ENCODE data around the gene SMYD5.
"Not testable (repeated sequence)": the region's sequence is repeated elsewhere in the genome, so short reads cannot be mapped to it uniquely, and the experiment has no call there.

SMYD5 gene

GRCh38 chr2:73258186-73258912, 44.3 kb downstream of the SMYD5 start:
- H3K4me3 Mint-ChIP-seq = no peak overlapping the region
- no peaks in the 10 kb centered on the region for H3K27me3 Mint-ChIP-seq
- no peak overlapping the region for H3K27ac Mint-ChIP-seq
- H3K9me3 Mint-ChIP-seq = no peaks in the 10 kb centered on the region
- peaks cover 31% of the 10 kb centered on the region for H3K36me3 Mint-ChIP-seq (ENCODE audit: low read depth)
- H3K4me1 Mint-ChIP-seq (ENCODE audit: low read depth) = no peaks in the 10 kb centered on the region

GRCh38 chr2:73258913-73259215, 44.8 kb downstream of the SMYD5 start:
- Mint-ChIP-seq H3K4me1 (ENCODE audit: low read depth) (no peaks in the 10 kb centered on the region), H3K4me3 (no peak overlapping the region), H3K36me3 (ENCODE audit: low read depth) (peaks cover 29% of the 10 kb centered on the region), H3K9me3 (no peaks in the 10 kb centered on the region), H3K27me3 (no peaks in the 10 kb centered on the region), H3K27ac (no peak overlapping the region)

- Mint-ChIP-seq H3K9me3 (no peaks in the 10 kb centered on the region), H3K4me1 (ENCODE audit: low read depth) (no peaks in the 10 kb centered on the region), H3K36me3 (ENCODE audit: low read depth) (peaks cover 29% of the 10 kb centered on the region), H3K27ac (no peak overlapping the region), H3K27me3 (no peaks in the 10 kb centered on the region), H3K4me3 (no peak overlapping the region)
These were observed 45.2 kb downstream of the SMYD5 start for GRCh38 chr2:73259276-73259675.

GRCh38 chr2:73259704-73260337, 45.8 kb downstream of the SMYD5 start:
- Mint-ChIP-seq H3K36me3 (ENCODE audit: low read depth) (peaks cover 28% of the 10 kb centered on the region), H3K27ac (no peak overlapping the region), H3K9me3 (no peaks in the 10 kb centered on the region), H3K4me1 (ENCODE audit: low read depth) (no peaks in the 10 kb centered on the region), H3K4me3 (no peak overlapping the region), H3K27me3 (no peaks in the 10 kb centered on the region)

- Mint-ChIP-seq H3K27me3 (no peaks in the 10 kb centered on the region), H3K4me1 (ENCODE audit: low read depth) (no peaks in the 10 kb centered on the region), H3K27ac (no peak overlapping the region), H3K4me3 (no peak overlapping the region), H3K9me3 (no peaks in the 10 kb centered on the region), H3K36me3 (ENCODE audit: low read depth) (peaks cover 28% of the 10 kb centered on the region)
These were observed 46.4 kb downstream of the SMYD5 start for GRCh38 chr2:73260338-73260984.

GRCh38 chr2:73262108-73262651, 48.1 kb downstream of the SMYD5 start:
- H3K27me3 Mint-ChIP-seq = no peaks in the 10 kb centered on the region
- no peaks in the 10 kb centered on the region for H3K4me1 Mint-ChIP-seq (ENCODE audit: low read depth)
- no peaks in the 10 kb centered on the region for H3K9me3 Mint-ChIP-seq
- peaks cover 30% of the 10 kb centered on the region for H3K36me3 Mint-ChIP-seq (ENCODE audit: low read depth)
- no peak overlapping the region for H3K4me3 Mint-ChIP-seq
- no peak overlapping the region for H3K27ac Mint-ChIP-seq

GRCh38 chr2:73262691-73263429, 48.8 kb downstream of the SMYD5 start:
- H3K4me1 Mint-ChIP-seq (ENCODE audit: low read depth); H3K4me3 Mint-ChIP-seq; H3K27ac Mint-ChIP-seq; H3K9me3 Mint-ChIP-seq; H3K27me3 Mint-ChIP-seq: not testable (repeated sequence)
- peaks cover 33% of the 10 kb centered on the region for H3K36me3 Mint-ChIP-seq (ENCODE audit: low read depth)

GRCh38 chr2:73263540-73264331, 49.7 kb downstream of the SMYD5 start:
- Mint-ChIP-seq H3K27me3 (no peaks in the 10 kb centered on the region), H3K4me1 (ENCODE audit: low read depth) (peaks cover 10% of the 10 kb centered on the region), H3K4me3 (no peak overlapping the region), H3K27ac (no peak overlapping the region), H3K9me3 (no peaks in the 10 kb centered on the region), H3K36me3 (ENCODE audit: low read depth) (peaks cover 40% of the 10 kb centered on the region)

GRCh38 chr2:73264332-73264606, 50.2 kb downstream of the SMYD5 start:
- no peaks in the 10 kb centered on the region for H3K27me3 Mint-ChIP-seq
- no peak overlapping the region for H3K27ac Mint-ChIP-seq

GRCh38 chr2:73264783-73265182, 50.7 kb downstream of the SMYD5 start:
- Mint-ChIP-seq H3K4me1 (ENCODE audit: low read depth) (peaks cover 10% of the 10 kb centered on the region), H3K27me3 (no peaks in the 10 kb centered on the region), H3K9me3 (no peaks in the 10 kb centered on the region), H3K4me3 (no peak overlapping the region), H3K27ac (no peak overlapping the region), H3K36me3 (ENCODE audit: low read depth) (peaks cover 36% of the 10 kb centered on the region)

More at GRCh38 chr2:73264332-73264606, 50.2 kb downstream of the SMYD5 start:
- Mint-ChIP-seq H3K4me3 (no peak overlapping the region), H3K36me3 (ENCODE audit: low read depth) (peaks cover 36% of the 10 kb centered on the region), H3K9me3 (no peaks in the 10 kb centered on the region), H3K4me1 (ENCODE audit: low read depth) (peaks cover 10% of the 10 kb centered on the region)

GRCh38 chr2:73265298-73266060, 51.4 kb downstream of the SMYD5 start:
- H3K27ac Mint-ChIP-seq = no peak overlapping the region
- H3K27me3 Mint-ChIP-seq = no peaks in the 10 kb centered on the region
- H3K4me1 Mint-ChIP-seq (ENCODE audit: low read depth) = peaks cover 10% of the 10 kb centered on the region
- H3K36me3 Mint-ChIP-seq (ENCODE audit: low read depth) = peaks cover 36% of the 10 kb centered on the region
- H3K9me3 Mint-ChIP-seq = no peaks in the 10 kb centered on the region
- no peak overlapping the region for H3K4me3 Mint-ChIP-seq

- H3K27me3 Mint-ChIP-seq = no peaks in the 10 kb centered on the region
- no peak overlapping the region for H3K4me3 Mint-ChIP-seq
- no peaks in the 10 kb centered on the region for H3K9me3 Mint-ChIP-seq
- H3K4me1 Mint-ChIP-seq (ENCODE audit: low read depth) = peaks cover 10% of the 10 kb centered on the region
- peaks cover 42% of the 10 kb centered on the region for H3K36me3 Mint-ChIP-seq (ENCODE audit: low read depth)
- H3K27ac Mint-ChIP-seq = no peak overlapping the region
These were observed 52.2 kb downstream of the SMYD5 start for GRCh38 chr2:73266061-73266901.

GRCh38 chr2:73267008-73267407, 53.0 kb downstream of the SMYD5 start:
- H3K27me3 Mint-ChIP-seq = no peaks in the 10 kb centered on the region
- no peaks in the 10 kb centered on the region for H3K9me3 Mint-ChIP-seq
- no peak overlapping the region for H3K27ac Mint-ChIP-seq
- H3K36me3 Mint-ChIP-seq (ENCODE audit: low read depth) = peaks cover 36% of the 10 kb centered on the region
- no peak overlapping the region for H3K4me3 Mint-ChIP-seq
- H3K4me1 Mint-ChIP-seq (ENCODE audit: low read depth) = peaks cover 10% of the 10 kb centered on the region

Measured in stimulated activated naive CD8-positive, alpha-beta T cell treated with anti-CD3 and anti-CD28 coated beads, Interleukin-15, Interleukin-2, amounts not matched to agents 100 ng/mL and 50 ng/mL, for 24 hours (primary cell).